Measurements from ENCODE around the gene ROR2.

ROR2 gene

DNA sequence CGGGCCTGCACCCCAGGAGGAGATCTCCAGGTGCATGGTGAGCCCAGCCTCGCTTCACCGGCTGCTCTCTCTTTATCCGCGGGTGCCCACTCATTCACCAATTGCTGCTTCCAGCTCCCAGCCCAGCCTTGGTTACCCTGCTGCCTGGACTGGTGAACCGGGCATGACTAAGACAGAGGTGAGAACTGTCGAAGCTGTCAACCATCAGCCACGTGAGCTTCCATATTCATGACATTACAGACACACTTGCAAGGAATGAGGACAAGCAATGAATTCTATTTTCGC lies 220.5 kb downstream of the ROR2 start:
- Histone ChIP-seq H3K4me3 (ENCODE audit: low read length, poor library complexity, severe bottlenecking) (no peak overlapping the region), H3K4me2 (ENCODE audit: low read depth, low read length, poor library complexity, severe bottlenecking) (no peak overlapping the region), H3K27me3 (ENCODE audit: insufficient read depth, low read length, poor library complexity, severe bottlenecking) (no peaks in the 10 kb centered on the region), H3K79me2 (ENCODE audit: insufficient read depth, low read length) (no peaks in the 10 kb centered on the region), H3F3A (ENCODE audit: low read depth) (no peaks in the 10 kb centered on the region), H4K20me1 (ENCODE audit: insufficient read depth, low read length, poor library complexity, severe bottlenecking) (no peaks in the 10 kb centered on the region), H3K4me1 (ENCODE audit: insufficient read depth, low read length, poor library complexity, severe bottlenecking) (no peaks in the 10 kb centered on the region), H3K9ac (ENCODE audit: low read depth, low read length, poor library complexity, severe bottlenecking) (no peak overlapping the region), H3K9me3 (ENCODE audit: insufficient read depth, low read depth, low read length) (no peaks in the 10 kb centered on the region), H2AFZ (ENCODE audit: low read length) (no peak overlapping the region), H3K36me3 (ENCODE audit: insufficient read depth, low read length) (no peaks in the 10 kb centered on the region), H3K9me2 (replicated peaks; ENCODE audit: low read depth, low read length) (no peaks in the 10 kb centered on the region)
- TF ChIP-seq, protein P1, sequence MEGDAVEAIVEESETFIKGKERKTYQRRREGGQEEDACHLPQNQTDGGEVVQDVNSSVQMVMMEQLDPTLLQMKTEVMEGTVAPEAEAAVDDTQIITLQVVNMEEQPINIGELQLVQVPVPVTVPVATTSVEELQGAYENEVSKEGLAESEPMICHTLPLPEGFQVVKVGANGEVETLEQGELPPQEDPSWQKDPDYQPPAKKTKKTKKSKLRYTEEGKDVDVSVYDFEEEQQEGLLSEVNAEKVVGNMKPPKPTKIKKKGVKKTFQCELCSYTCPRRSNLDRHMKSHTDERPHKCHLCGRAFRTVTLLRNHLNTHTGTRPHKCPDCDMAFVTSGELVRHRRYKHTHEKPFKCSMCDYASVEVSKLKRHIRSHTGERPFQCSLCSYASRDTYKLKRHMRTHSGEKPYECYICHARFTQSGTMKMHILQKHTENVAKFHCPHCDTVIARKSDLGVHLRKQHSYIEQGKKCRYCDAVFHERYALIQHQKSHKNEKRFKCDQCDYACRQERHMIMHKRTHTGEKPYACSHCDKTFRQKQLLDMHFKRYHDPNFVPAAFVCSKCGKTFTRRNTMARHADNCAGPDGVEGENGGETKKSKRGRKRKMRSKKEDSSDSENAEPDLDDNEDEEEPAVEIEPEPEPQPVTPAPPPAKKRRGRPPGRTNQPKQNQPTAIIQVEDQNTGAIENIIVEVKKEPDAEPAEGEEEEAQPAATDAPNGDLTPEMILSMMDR (conservative IDR thresholded peaks at IDR 0.05; ENCODE audit: low read length) = no peak
- TF ChIP-seq EZH2phosphoT487 (IDR thresholded peaks at IDR 0.05; ENCODE audit: borderline replicate concordance) = no peak

- no peak overlapping the region for H2AFZ ChIP-seq (ENCODE audit: low read length)
- H3K79me2 ChIP-seq (ENCODE audit: insufficient read depth, low read length) = no peaks in the 10 kb centered on the region
- H3K4me2 ChIP-seq (ENCODE audit: low read depth, low read length, poor library complexity, severe bottlenecking) = no peak overlapping the region
Measured at GRCh38 chr9:91727972-91728371, 222.1 kb downstream of the ROR2 start.

DNA sequence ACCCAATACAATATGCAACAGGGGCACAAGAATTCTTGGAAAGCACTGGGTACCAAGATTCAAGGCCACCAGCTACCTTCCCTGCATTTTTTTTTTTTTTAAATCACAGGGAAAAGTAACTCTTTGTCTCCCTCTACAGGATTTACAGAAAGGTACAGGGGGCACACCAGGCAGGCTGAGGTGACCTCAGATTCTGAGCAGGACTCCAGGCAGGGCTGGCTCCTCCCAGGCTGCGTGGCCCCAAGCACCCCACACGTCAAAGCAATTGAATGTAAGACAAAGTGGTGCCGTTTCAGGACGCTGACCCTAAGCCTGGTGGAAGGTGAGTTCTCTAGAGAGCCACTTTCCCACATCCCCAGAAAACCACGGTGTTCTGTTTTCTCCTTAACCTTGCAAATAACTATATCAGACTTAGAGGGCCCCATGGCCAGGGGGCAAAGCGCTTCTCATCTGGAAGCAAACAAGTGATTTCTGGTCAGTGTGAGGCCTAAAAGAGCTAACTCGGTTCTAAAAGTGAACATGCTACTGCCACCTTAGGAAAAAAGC lies 222.6 kb downstream of the ROR2 start:
- no peak overlapping the region for H2AFZ ChIP-seq (ENCODE audit: low read length)
- TF ChIP-seq, protein P1 (conservative IDR thresholded peaks at IDR 0.05; ENCODE audit: low read length) = peak; percentile 82
- TF ChIP-seq EZH2phosphoT487 (IDR thresholded peaks at IDR 0.05; ENCODE audit: borderline replicate concordance) = no peak
- H3K9me2 ChIP-seq (replicated peaks; ENCODE audit: low read depth, low read length) = no peaks in the 10 kb centered on the region
- no peaks in the 10 kb centered on the region for H4K20me1 ChIP-seq (ENCODE audit: insufficient read depth, low read length, poor library complexity, severe bottlenecking)
- H3K4me1 ChIP-seq (ENCODE audit: insufficient read depth, low read length, poor library complexity, severe bottlenecking) = no peaks in the 10 kb centered on the region
- no peak overlapping the region for H3K4me3 ChIP-seq (ENCODE audit: low read length, poor library complexity, severe bottlenecking)
- no peaks in the 10 kb centered on the region for H3K36me3 ChIP-seq (ENCODE audit: insufficient read depth, low read length)
- H3K9me3 ChIP-seq (ENCODE audit: insufficient read depth, low read depth, low read length) = no peaks in the 10 kb centered on the region
- H3F3A ChIP-seq (ENCODE audit: low read depth) = no peaks in the 10 kb centered on the region
- no peaks in the 10 kb centered on the region for H3K79me2 ChIP-seq (ENCODE audit: insufficient read depth, low read length)
- no peak overlapping the region for H3K9ac ChIP-seq (ENCODE audit: low read depth, low read length, poor library complexity, severe bottlenecking)
- H3K27me3 ChIP-seq (ENCODE audit: insufficient read depth, low read length, poor library complexity, severe bottlenecking) = no peaks in the 10 kb centered on the region
- H3K4me2 ChIP-seq (ENCODE audit: low read depth, low read length, poor library complexity, severe bottlenecking) = no peak overlapping the region

More at GRCh38 chr9:91727972-91728371, 222.1 kb downstream of the ROR2 start:
- Histone ChIP-seq H3K9ac (ENCODE audit: low read depth, low read length, poor library complexity, severe bottlenecking) (no peak overlapping the region), H3K9me2 (replicated peaks; ENCODE audit: low read depth, low read length) (no peaks in the 10 kb centered on the region), H4K20me1 (ENCODE audit: insufficient read depth, low read length, poor library complexity, severe bottlenecking) (no peaks in the 10 kb centered on the region), H3K27me3 (ENCODE audit: insufficient read depth, low read length, poor library complexity, severe bottlenecking) (no peaks in the 10 kb centered on the region), H3F3A (ENCODE audit: low read depth) (no peaks in the 10 kb centered on the region), H3K4me1 (ENCODE audit: insufficient read depth, low read length, poor library complexity, severe bottlenecking) (no peaks in the 10 kb centered on the region), H3K36me3 (ENCODE audit: insufficient read depth, low read length) (no peaks in the 10 kb centered on the region), H3K4me3 (ENCODE audit: low read length, poor library complexity, severe bottlenecking) (no peak overlapping the region), H3K9me3 (ENCODE audit: insufficient read depth, low read depth, low read length) (no peaks in the 10 kb centered on the region)
- TF ChIP-seq, protein P1 (conservative IDR thresholded peaks at IDR 0.05; ENCODE audit: low read length) = no peak
- no peak for TF ChIP-seq EZH2phosphoT487 (IDR thresholded peaks at IDR 0.05; ENCODE audit: borderline replicate concordance)
